ENCODE measurements around the gene RSRP1. TPM values are rescaled to one million over a fixed set of nuclear protein-coding genes. Genes with fewer than 3 reads are reported as not detected.
"Not testable (repeated sequence)": the region's sequence is repeated elsewhere in the genome, so short reads cannot be mapped to it uniquely, and the experiment has no call there.

Gene RSRP1
- total RNA-seq, 1 donor: 102 TPM

DNA sequence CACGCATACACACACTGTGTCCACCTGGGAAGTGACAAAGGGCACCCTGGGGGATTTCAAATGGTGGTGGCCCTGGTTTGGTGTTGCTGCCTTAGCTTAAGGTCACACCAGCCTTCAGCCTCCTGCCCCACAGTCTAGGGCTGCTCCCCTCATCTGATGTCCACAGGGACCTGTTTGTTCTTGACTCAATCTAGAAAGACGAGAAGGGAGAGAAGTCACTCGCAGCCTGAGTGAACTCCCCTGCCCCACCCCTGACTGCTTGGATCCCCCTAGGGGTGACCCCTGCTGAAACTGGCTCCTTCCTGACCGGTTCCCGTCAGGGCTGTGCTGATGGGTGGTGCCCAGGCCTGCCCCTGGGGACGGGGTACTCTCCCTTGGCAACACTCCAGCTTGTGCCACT is 39.9 kb upstream of the RSRP1 start:
- H4K20me1 ChIP-seq (ENCODE audit: insufficient read depth, low read length); H3K4me1 ChIP-seq (ENCODE audit: insufficient read depth, low read length); H3K36me3 ChIP-seq (ENCODE audit: insufficient read depth, low read length); H3K9me3 ChIP-seq (ENCODE audit: low read depth, low read length); H3K4me3 ChIP-seq (ENCODE audit: insufficient read depth, low read length); H2AFZ ChIP-seq (ENCODE audit: low read length); DNase-seq (ENCODE audit: insufficient read length, low spot score, missing footprints); H3K79me2 ChIP-seq (ENCODE audit: insufficient read depth, low read length); H3K27me3 ChIP-seq (ENCODE audit: insufficient read depth, low read length); H3K27ac ChIP-seq (ENCODE audit: low read depth, low read length); H3K4me2 ChIP-seq (ENCODE audit: insufficient read depth, low read length): not testable (repeated sequence)

DNA sequence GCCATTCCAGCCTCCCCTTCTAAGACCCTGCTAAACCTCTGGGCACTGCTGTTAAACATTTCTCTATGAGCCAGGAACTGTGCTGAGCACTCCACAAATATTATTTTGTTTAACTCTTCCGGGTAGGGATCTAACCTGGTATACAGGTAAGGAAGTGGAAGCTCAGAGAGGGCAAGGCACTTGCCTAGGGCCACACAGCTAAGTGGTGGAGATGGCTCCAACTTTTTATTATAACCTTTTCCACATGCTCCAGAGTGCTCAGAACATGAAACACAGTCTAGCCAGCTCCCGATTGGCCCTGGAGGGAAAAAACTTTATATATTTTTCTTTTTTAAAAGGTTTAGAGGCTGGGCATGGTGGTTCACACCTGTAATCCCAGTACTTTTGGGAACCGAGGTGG is 38.6 kb upstream of the RSRP1 start:
- H3K4me1 ChIP-seq (ENCODE audit: insufficient read depth, low read length); H3K4me2 ChIP-seq (ENCODE audit: insufficient read depth, low read length); H3K36me3 ChIP-seq (ENCODE audit: insufficient read depth, low read length); H4K20me1 ChIP-seq (ENCODE audit: insufficient read depth, low read length); H3K27ac ChIP-seq (ENCODE audit: low read depth, low read length); H3K9me3 ChIP-seq (ENCODE audit: low read depth, low read length); H3K79me2 ChIP-seq (ENCODE audit: insufficient read depth, low read length); H2AFZ ChIP-seq (ENCODE audit: low read length); H3K27me3 ChIP-seq (ENCODE audit: insufficient read depth, low read length); DNase-seq (ENCODE audit: insufficient read length, low spot score, missing footprints); H3K4me3 ChIP-seq (ENCODE audit: insufficient read depth, low read length): not testable (repeated sequence)

DNA sequence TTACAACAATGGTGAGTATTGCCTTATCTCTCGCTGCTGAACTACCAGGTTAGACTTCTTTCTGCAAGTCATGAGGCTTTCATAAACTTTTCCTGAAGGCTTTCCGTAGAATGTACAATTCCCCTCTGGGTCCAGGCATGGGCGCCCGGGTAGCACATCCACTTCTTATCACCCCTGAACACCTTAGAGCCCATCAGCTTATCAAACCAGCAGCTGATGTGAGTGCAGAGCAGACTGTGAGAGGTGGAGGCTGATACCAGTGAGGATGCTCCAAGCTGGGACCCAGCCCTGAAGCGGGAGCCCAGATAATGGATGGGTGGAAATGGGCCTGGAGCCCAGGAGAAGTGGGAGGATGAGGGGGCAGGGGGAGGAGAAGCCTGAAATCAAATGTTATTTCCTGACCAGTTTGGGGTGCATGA is 32.4 kb upstream of the RSRP1 start:
- not testable (repeated sequence) for H3K4me3 ChIP-seq (ENCODE audit: insufficient read depth, low read length); H2AFZ ChIP-seq (ENCODE audit: low read length); H4K20me1 ChIP-seq (ENCODE audit: insufficient read depth, low read length); H3K27me3 ChIP-seq (ENCODE audit: insufficient read depth, low read length); H3K4me2 ChIP-seq (ENCODE audit: insufficient read depth, low read length); H3K36me3 ChIP-seq (ENCODE audit: insufficient read depth, low read length); H3K27ac ChIP-seq (ENCODE audit: low read depth, low read length); H3K9me3 ChIP-seq (ENCODE audit: low read depth, low read length); H3K79me2 ChIP-seq (ENCODE audit: insufficient read depth, low read length); H3K4me1 ChIP-seq (ENCODE audit: insufficient read depth, low read length); DNase-seq (ENCODE audit: insufficient read length, low spot score, missing footprints)

DNA sequence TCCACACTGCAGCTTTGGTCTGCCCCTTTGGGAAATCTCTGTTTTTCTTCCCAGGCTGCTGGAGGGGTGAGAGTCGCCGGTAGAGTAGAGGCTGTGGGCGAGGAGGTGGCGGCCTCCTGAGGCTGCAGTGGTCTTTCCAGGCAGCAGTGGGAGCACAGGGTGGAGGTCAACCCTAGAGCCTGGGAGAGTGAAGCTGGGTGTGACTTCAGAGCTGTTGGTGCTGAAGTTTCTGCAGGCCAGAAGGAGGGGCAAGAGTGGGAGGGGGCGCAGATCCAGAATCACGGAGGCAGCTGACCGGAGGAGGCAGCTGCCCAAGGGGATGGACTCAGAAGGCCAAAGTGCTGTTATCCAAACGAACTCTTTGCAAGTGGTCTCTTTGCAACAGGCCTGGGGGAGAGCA is 31.5 kb upstream of the RSRP1 start:
- not testable (repeated sequence) for H3K27me3 ChIP-seq (ENCODE audit: insufficient read depth, low read length); H3K4me3 ChIP-seq (ENCODE audit: insufficient read depth, low read length); H3K79me2 ChIP-seq (ENCODE audit: insufficient read depth, low read length); H2AFZ ChIP-seq (ENCODE audit: low read length); H3K4me1 ChIP-seq (ENCODE audit: insufficient read depth, low read length); H3K4me2 ChIP-seq (ENCODE audit: insufficient read depth, low read length); H3K9me3 ChIP-seq (ENCODE audit: low read depth, low read length); H4K20me1 ChIP-seq (ENCODE audit: insufficient read depth, low read length); DNase-seq (ENCODE audit: insufficient read length, low spot score, missing footprints); H3K36me3 ChIP-seq (ENCODE audit: insufficient read depth, low read length); H3K27ac ChIP-seq (ENCODE audit: low read depth, low read length)

DNA sequence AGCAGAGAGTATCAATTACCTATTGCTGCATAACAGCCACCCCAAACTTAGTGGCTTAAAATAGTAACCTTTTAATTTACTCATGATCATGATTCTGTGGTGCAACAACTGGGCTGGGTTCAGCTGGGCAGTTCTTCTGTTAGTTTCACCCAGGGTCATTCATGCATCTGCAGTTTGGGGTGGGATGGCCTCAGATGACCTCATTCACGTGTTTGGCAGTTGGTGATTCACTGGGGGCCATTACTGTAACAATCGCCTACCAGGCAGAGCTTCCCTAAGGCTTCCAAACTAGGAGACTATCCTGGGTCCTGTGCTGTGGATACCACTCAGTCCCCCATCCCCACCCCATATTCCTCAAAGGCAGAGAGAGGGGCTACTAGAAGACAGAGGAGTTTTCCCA is 31.1 kb upstream of the RSRP1 start:
- not testable (repeated sequence) for H3K4me2 ChIP-seq (ENCODE audit: insufficient read depth, low read length); DNase-seq (ENCODE audit: insufficient read length, low spot score, missing footprints)

DNA sequence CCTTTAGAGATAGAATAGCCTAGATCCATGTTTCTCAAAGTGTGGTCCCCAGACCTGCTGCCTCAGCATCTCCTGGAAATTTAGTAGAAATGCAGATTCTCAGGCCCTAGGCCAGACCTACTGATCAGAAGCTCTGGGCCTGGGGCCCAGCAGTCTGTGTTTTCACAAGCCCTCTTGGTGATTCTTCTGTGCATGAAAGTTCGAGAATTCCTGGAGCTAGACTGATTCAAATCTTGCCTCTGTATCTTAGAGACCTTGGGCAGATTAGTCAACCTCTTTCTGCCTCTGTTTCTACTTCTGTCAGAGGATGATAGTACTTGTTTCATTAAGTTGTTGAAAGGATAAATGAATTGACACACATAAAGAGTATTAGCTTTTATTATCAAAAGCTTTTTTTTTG is 30.0 kb upstream of the RSRP1 start:
- not testable (repeated sequence) for H2AFZ ChIP-seq (ENCODE audit: low read length); H3K9me3 ChIP-seq (ENCODE audit: low read depth, low read length); H3K4me1 ChIP-seq (ENCODE audit: insufficient read depth, low read length); H3K4me3 ChIP-seq (ENCODE audit: insufficient read depth, low read length); H3K4me2 ChIP-seq (ENCODE audit: insufficient read depth, low read length); H3K27ac ChIP-seq (ENCODE audit: low read depth, low read length); DNase-seq (ENCODE audit: insufficient read length, low spot score, missing footprints); H3K27me3 ChIP-seq (ENCODE audit: insufficient read depth, low read length); H3K36me3 ChIP-seq (ENCODE audit: insufficient read depth, low read length); H4K20me1 ChIP-seq (ENCODE audit: insufficient read depth, low read length); H3K79me2 ChIP-seq (ENCODE audit: insufficient read depth, low read length)

More for the DNA sequence above, 31.1 kb upstream of the RSRP1 start:
- H3K79me2 ChIP-seq (ENCODE audit: insufficient read depth, low read length); H3K4me1 ChIP-seq (ENCODE audit: insufficient read depth, low read length); H3K4me3 ChIP-seq (ENCODE audit: insufficient read depth, low read length); H2AFZ ChIP-seq (ENCODE audit: low read length); H3K9me3 ChIP-seq (ENCODE audit: low read depth, low read length); H4K20me1 ChIP-seq (ENCODE audit: insufficient read depth, low read length); H3K27ac ChIP-seq (ENCODE audit: low read depth, low read length); H3K36me3 ChIP-seq (ENCODE audit: insufficient read depth, low read length); H3K27me3 ChIP-seq (ENCODE audit: insufficient read depth, low read length): not testable (repeated sequence)

DNA sequence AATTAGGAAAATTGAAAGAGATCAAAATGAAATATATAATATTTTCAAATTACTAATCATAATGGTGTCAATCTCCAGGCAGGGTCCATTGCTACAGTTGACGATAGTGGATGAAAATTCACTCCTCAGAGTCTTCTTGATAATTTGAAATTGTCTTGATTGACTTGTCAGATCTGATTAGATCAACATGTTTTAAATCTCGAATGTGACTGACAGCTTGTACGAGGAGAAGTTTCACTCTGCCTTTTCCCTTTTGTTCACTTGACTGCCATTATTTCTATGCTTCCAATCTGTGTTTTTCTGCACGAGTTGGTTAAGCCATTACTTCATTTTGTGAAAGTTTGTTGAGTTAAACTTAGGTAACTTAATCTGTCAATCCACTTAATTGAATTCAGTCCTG is 28.4 kb upstream of the RSRP1 start:
- H2AFZ ChIP-seq (ENCODE audit: low read length); H3K36me3 ChIP-seq (ENCODE audit: insufficient read depth, low read length); H3K27me3 ChIP-seq (ENCODE audit: insufficient read depth, low read length); H3K4me2 ChIP-seq (ENCODE audit: insufficient read depth, low read length); H3K4me1 ChIP-seq (ENCODE audit: insufficient read depth, low read length); H3K9me3 ChIP-seq (ENCODE audit: low read depth, low read length); H3K27ac ChIP-seq (ENCODE audit: low read depth, low read length); H3K79me2 ChIP-seq (ENCODE audit: insufficient read depth, low read length); DNase-seq (ENCODE audit: insufficient read length, low spot score, missing footprints); H3K4me3 ChIP-seq (ENCODE audit: insufficient read depth, low read length); H4K20me1 ChIP-seq (ENCODE audit: insufficient read depth, low read length): not testable (repeated sequence)

DNA sequence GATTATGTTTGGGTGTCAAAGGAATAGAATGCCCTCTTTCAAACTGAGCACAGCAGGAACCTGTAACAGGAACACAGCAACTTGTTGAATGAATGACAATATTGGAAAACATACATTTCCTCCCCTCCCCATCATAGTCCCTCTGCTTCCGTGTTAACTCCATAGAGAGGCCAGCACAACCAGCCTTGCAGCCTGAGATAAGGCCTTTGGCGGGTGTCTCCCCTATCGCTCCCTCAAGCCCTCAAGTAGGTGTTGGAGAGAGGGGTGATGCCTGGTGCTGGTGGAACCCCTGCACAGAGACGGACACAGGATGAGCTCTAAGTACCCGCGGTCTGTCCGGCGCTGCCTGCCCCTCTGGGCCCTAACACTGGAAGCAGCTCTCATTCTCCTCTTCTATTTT is 25.0 kb upstream of the RSRP1 start, which contains the start of gene RHD:
TSS of gene RHD (plus strand) at position 272 of the 400 bp plus-strand sequence. CDS start at position 311, 39 bp downstream.
- not testable (repeated sequence) for H3K9me3 ChIP-seq (ENCODE audit: low read depth, low read length); H4K20me1 ChIP-seq (ENCODE audit: insufficient read depth, low read length); H3K4me2 ChIP-seq (ENCODE audit: insufficient read depth, low read length); H3K27me3 ChIP-seq (ENCODE audit: insufficient read depth, low read length); H3K4me1 ChIP-seq (ENCODE audit: insufficient read depth, low read length); H3K4me3 ChIP-seq (ENCODE audit: insufficient read depth, low read length); H3K27ac ChIP-seq (ENCODE audit: low read depth, low read length); H2AFZ ChIP-seq (ENCODE audit: low read length); DNase-seq (ENCODE audit: insufficient read length, low spot score, missing footprints); H3K36me3 ChIP-seq (ENCODE audit: insufficient read depth, low read length); H3K79me2 ChIP-seq (ENCODE audit: insufficient read depth, low read length)

DNA sequence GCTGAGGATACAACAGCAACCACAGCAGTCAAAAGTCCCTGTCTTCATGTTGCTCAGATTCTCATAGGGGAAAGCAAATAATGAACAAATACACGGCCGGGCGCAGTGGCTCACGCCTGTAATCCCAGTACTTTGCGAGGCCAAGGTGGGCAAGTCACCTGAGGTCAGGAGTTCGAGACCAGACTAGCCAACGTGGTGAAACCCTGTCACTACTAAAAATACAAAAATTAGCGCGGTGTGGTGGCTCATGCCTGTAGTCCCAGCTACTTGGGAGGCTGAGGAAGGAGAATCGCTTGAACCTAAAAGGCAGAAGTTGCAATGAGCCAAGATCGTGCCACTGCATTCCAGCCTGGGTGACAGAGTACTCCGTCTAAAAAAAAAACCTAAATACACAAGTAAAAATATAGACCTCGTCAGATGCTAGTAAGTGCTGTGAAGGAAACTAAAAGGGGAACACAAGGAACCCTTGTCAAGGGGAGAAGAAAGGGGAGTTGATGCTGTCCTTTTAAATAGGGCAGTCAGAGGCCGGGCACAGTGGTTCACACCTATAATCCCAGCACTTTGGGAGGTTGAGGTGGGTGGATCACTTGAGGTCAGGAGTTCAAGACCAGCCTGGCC is 21.0 kb upstream of the RSRP1 start:
- H3K36me3 ChIP-seq (ENCODE audit: insufficient read depth, low read length); H3K27ac ChIP-seq (ENCODE audit: low read depth, low read length); H3K4me1 ChIP-seq (ENCODE audit: insufficient read depth, low read length); H3K9me3 ChIP-seq (ENCODE audit: low read depth, low read length); H3K79me2 ChIP-seq (ENCODE audit: insufficient read depth, low read length); H3K27me3 ChIP-seq (ENCODE audit: insufficient read depth, low read length); DNase-seq (ENCODE audit: insufficient read length, low spot score, missing footprints); H4K20me1 ChIP-seq (ENCODE audit: insufficient read depth, low read length): not testable (repeated sequence)
- H3K4me3 ChIP-seq (ENCODE audit: insufficient read depth, low read length): peak overlapping the region; percentile 70
- H2AFZ ChIP-seq (ENCODE audit: low read length): peak overlapping the region; percentile 13
- peak overlapping the region; percentile 79 for H3K4me2 ChIP-seq (ENCODE audit: insufficient read depth, low read length)
